Progenitor cell of endocrine pancreas (in vitro differentiated cells): Measurements from ENCODE around the gene GRK2. TPM values are rescaled to one million over a fixed set of nuclear protein-coding genes. Genes with fewer than 3 reads are reported as not detected.

Experiments used
- DNase-seq: peaks from one replicate; pipeline ENCODE4 v3.0.0; 2021; ENCODE audit warnings: low spot score; ENCODE audit not compliant: unreplicated experiment
- H3K27ac Mint-ChIP-seq: 2 replicates; pipeline ENCODE4 v1.8.0; 2021; ENCODE audit warnings: mild to moderate bottlenecking, moderate library complexity, mixed read lengths
- H3K27me3 Mint-ChIP-seq: 2 replicates; pipeline ENCODE4 v1.8.0; 2021; ENCODE audit warnings: mixed read lengths
- H3K36me3 Mint-ChIP-seq: 2 replicates; pipeline ENCODE4 v1.8.0; 2022; ENCODE audit warnings: mixed read lengths; ENCODE audit not compliant: insufficient read depth
- H3K4me1 Mint-ChIP-seq: 2 replicates; pipeline ENCODE4 v1.8.0; 2021; ENCODE audit warnings: low read depth, mixed read lengths
- H3K4me3 Mint-ChIP-seq: 2 replicates; pipeline ENCODE4 v1.8.0; 2021; ENCODE audit warnings: low read depth, mild to moderate bottlenecking, moderate library complexity, mixed read lengths
- H3K9me3 Mint-ChIP-seq: 2 replicates; pipeline ENCODE4 v1.8.0; 2021; ENCODE audit warnings: low read depth, mixed read lengths
- total RNA-seq: library from RNA; stranded (reverse); gene quantifications from 2 replicates; pipeline ENCODE4 v1.2.1, GENCODE V29; 2021
- TF ChIP-seq, protein P1 (sequence below): fragments of 200-600 bp; sonication (generic); IDR thresholded peaks from one replicate; pipeline ENCODE4 v1.5.0; 2021; ENCODE audit warnings: antibody characterized with exemption, mild to moderate bottlenecking; ENCODE audit not compliant: unreplicated experiment

The GRK2 gene
- total RNA-seq, 1 donor from 2014 or later, result 53.0 TPM

DNA sequence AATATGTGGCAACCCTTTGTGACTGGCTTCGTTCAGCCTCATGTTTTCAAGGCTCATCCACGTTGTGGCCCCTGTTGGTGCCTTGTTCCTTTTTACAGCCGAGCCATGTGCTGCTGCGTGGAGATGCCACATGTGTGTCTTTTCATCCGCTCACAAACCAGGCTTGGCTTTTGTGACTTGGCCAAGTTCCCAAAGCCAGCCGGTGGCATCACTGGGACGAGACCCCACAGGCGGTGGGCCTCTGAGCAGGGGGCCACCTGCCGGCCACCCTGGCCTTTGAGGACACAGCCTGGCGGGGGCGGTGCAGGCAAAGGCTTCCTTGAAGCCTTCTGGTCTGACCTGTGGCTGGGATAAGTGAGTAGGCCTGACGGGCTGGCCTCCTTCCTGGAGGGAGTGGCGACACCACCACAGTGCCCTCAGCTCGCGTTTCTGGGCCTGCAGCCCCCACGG lies 10.5 kb downstream of the GRK2 start:
- Mint-ChIP-seq H3K4me1 (no peaks in the 10 kb centered on the region), H3K27me3 (no peaks in the 10 kb centered on the region), H3K9me3 (no peaks in the 10 kb centered on the region), H3K36me3 (peaks cover 3% of the 10 kb centered on the region), H3K27ac (no peak overlapping the region), H3K4me3 (no peak overlapping the region)
- DNase-seq, result no peak
- TF ChIP-seq, protein P1, sequence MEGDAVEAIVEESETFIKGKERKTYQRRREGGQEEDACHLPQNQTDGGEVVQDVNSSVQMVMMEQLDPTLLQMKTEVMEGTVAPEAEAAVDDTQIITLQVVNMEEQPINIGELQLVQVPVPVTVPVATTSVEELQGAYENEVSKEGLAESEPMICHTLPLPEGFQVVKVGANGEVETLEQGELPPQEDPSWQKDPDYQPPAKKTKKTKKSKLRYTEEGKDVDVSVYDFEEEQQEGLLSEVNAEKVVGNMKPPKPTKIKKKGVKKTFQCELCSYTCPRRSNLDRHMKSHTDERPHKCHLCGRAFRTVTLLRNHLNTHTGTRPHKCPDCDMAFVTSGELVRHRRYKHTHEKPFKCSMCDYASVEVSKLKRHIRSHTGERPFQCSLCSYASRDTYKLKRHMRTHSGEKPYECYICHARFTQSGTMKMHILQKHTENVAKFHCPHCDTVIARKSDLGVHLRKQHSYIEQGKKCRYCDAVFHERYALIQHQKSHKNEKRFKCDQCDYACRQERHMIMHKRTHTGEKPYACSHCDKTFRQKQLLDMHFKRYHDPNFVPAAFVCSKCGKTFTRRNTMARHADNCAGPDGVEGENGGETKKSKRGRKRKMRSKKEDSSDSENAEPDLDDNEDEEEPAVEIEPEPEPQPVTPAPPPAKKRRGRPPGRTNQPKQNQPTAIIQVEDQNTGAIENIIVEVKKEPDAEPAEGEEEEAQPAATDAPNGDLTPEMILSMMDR, result no peak

DNA sequence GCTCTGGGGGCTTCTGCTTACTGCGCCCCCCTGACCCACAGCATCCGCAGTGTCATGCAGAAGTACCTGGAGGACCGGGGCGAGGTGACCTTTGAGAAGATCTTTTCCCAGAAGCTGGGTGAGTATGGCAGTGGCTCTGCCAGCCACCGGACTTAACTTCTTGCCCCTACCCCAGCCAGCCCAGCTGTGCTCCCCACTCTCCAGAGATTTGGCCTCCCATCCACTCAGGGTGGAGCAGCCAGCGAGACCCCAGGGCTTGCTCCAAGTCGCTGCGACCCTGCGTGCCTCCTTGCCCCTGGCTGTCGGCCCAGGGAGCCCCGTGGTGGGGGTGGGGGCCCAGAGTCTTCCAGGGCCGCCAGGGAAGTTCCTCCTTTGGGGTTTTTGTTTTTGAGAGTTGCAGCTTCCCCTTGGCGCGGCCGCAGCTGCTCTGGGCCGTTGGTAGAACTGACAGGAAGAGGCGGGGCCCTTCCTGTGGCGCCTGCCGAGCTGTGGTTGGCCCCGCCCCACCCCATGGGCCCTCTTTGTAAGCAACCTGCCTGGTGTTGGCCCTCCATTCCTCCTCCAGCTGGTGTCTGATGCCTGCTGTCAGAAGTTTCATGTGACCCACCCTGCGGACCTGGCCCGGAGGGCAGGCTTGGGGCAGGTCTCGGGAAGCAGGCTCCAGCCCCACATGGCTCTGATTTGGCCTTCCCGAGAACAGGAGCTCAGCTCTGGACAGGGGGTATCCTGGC lies 11.1 kb downstream of the GRK2 start:
- no peak for DNase-seq
- H3K27me3 Mint-ChIP-seq, result no peaks in the 10 kb centered on the region
- H3K4me3 Mint-ChIP-seq, result no peak overlapping the region

DNA sequence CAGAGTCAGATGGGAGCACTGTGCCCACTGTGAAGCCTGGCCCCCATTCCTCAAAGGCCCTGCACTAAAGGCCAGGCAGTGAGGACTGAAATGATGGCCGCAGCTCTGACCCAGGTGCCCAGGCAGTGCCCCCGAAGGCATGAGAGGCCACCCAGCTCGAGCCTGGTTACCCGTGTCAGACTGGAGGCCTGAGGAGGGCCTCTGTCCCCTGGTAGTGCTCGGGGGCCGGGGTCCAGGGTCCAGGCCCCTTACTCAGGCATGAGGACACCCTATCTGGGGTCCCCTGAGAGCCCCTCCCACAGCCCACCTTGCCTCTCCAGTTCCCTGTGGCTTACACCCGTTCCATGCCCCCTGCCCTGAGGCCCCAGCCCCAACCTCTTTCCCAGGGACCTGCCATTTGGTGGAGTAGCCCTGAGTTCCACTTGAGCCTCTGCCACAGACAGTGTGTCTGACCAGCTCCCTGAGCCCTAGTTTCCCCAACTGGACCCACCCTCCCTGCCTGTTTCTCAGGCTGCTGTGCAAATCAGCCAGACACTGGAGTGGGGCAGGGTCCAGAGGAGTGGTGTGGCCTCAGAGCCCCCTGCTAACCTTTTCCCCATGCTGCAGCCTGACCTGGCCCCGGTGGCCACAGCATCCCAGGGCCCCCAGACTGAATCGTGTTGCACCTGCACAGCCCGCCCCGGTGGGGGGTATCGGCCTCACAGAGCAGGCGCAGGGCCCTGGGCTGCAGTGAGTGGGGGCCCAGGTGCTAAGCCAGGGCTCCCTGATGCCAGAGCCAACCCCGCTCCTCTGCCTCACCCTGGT lies 12.1 kb downstream of the GRK2 start:
- Mint-ChIP-seq H3K36me3 (peaks cover 6% of the 10 kb centered on the region), H3K27ac (no peak overlapping the region), H3K27me3 (no peaks in the 10 kb centered on the region), H3K4me3 (no peak overlapping the region), H3K4me1 (no peaks in the 10 kb centered on the region), H3K9me3 (no peaks in the 10 kb centered on the region)
- TF ChIP-seq, protein P1, result no peak
- no peak for DNase-seq

More for the DNA sequence above, 11.1 kb downstream of the GRK2 start:
- peaks cover 4% of the 10 kb centered on the region for H3K36me3 Mint-ChIP-seq
- no peaks in the 10 kb centered on the region for H3K4me1 Mint-ChIP-seq
- TF ChIP-seq, protein P1, result no peak
- no peak overlapping the region for H3K27ac Mint-ChIP-seq
- H3K9me3 Mint-ChIP-seq, result no peaks in the 10 kb centered on the region

DNA sequence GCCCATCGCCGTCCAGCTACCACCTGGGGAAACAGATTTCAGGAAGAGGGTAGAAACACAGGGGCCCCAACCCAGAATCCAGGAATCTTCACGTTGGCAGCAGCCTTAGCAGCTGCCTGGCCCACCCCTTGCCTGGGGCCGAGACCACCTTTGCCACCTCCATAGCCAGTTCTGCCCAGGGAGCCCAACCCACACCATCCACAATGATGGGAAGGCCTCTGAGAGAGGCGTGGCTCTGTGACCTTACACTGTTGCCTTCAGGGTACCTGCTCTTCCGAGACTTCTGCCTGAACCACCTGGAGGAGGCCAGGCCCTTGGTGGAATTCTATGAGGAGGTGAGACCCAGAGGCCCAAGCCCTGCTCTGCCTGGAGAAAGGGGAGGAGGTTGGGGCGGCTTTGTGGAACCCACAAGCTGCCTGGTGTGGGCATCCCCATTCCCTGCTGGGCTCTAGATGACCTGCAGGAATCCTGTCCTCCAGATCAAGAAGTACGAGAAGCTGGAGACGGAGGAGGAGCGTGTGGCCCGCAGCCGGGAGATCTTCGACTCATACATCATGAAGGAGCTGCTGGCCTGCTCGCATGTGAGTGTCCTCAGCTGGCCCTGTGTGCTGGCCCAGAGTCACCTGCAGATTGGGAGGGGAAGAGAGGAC lies 12.8 kb downstream of the GRK2 start:
- no peak for DNase-seq
- H3K4me3 Mint-ChIP-seq, result no peak overlapping the region
- H3K27me3 Mint-ChIP-seq, result no peaks in the 10 kb centered on the region
- H3K9me3 Mint-ChIP-seq, result no peaks in the 10 kb centered on the region
- peaks cover 6% of the 10 kb centered on the region for H3K36me3 Mint-ChIP-seq
- H3K4me1 Mint-ChIP-seq, result no peaks in the 10 kb centered on the region
- TF ChIP-seq, protein P1, result no peak
- no peak overlapping the region for H3K27ac Mint-ChIP-seq

DNA sequence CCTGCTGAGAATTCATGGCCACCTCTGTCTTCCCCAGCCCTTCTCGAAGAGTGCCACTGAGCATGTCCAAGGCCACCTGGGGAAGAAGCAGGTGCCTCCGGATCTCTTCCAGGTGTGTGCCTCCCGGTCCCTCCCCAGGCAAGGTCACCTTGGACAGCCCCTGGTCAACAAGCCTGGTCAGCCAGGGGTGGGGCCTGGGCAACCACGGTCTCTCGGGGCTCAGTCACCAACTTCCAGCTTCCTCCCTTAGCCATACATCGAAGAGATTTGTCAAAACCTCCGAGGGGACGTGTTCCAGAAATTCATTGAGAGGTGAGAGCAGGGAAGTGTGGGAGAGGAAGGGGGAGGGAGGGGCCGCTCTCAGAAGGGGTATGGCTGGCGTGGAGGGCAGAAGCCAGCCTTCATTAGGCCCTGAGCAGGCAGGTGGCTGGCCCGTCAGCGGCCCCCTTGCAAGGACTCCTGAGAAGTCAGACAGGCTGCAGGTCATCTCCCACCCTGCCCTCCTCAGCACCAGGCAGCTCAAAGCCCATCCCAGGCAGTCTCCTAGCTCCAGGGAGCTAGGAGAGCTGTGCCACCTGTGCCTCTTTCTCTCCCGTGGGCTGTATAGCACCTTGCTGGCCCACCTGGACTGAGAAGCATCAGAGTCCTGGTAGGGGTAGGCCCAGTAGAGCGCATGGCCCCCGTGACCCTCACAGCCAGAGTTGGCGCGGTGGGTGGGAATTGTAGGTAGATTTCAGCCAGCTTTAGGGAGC lies 13.5 kb downstream of the GRK2 start:
- TF ChIP-seq, protein P1, result no peak
- Mint-ChIP-seq H3K4me1 (no peaks in the 10 kb centered on the region), H3K9me3 (no peaks in the 10 kb centered on the region), H3K4me3 (no peak overlapping the region), H3K36me3 (peaks cover 6% of the 10 kb centered on the region), H3K27ac (no peak overlapping the region), H3K27me3 (no peaks in the 10 kb centered on the region)
- no peak for DNase-seq
